Measurements from ENCODE around the gene SERGEF.

GRCh38 chr11:17812091-17812864 is 200.6 kb downstream of the SERGEF start:
- no peak for TF ChIP-seq CTCF (IDR thresholded peaks at IDR 0.05; ENCODE audit: insufficient read depth, low read length, poor library complexity, severe bottlenecking)
- no peak for TF ChIP-seq EZH2phosphoT487 (conservative IDR thresholded peaks at IDR 0.05; ENCODE audit: low read length)
